ENCODE results near the gene CELA2A. TPM values are rescaled to one million over a fixed set of nuclear protein-coding genes. Genes with fewer than 3 reads are reported as not detected.

CELA2A gene
- total RNA-seq, 4 donors from 2014 or later, result 0.42 to 9.3 (median 1.5) TPM

- TF ChIP-seq POLR2A (IDR thresholded peaks at IDR 0.05), result no peak
- TF ChIP-seq CTCF (IDR thresholded peaks at IDR 0.05), result no peak
- no peak for TF ChIP-seq EP300 (IDR thresholded peaks at IDR 0.05)
- Histone ChIP-seq H3K4me3 (no peak overlapping the region), H3K27ac (no peak overlapping the region), H3K36me3 (peaks cover 0 to 97% (median 0%) of the 10 kb centered on the region in 3 donors), H3K9me3 (peaks cover 0 to 8% (median 0%) of the 10 kb centered on the region in 4 donors), H3K4me1 (no peaks in the 10 kb centered on the region), H3K27me3 (no peaks in the 10 kb centered on the region)
- WGBS, 2 donors, result 77 to 78% methylated on average over 3 to 5 of the region's 5 CpGs
- DNase-seq (ENCODE audit: low spot score in 2 of 2), result no peak
Measured at GRCh38 chr1:15492596-15492995, 36.1 kb downstream of the CELA2A start.

- no peaks in the 10 kb centered on the region for H3K4me1 ChIP-seq
- H3K27ac ChIP-seq, result no peak overlapping the region
- H3K9me3 ChIP-seq, result peaks cover 0 to 12% (median 0%) of the 10 kb centered on the region in 4 donors
- TF ChIP-seq CTCF (IDR thresholded peaks at IDR 0.05), result no peak
- TF ChIP-seq POLR2A (IDR thresholded peaks at IDR 0.05), result no peak
- no peak for TF ChIP-seq EP300 (IDR thresholded peaks at IDR 0.05)
- 94 to 96% methylated on average over 5 to 9 of the region's 9 CpGs for WGBS, 2 donors
- peaks cover 0 to 99% (median 0%) of the 10 kb centered on the region in 3 donors for H3K36me3 ChIP-seq
- DNase-seq (ENCODE audit: low spot score in 2 of 2), result no peak
- H3K4me3 ChIP-seq, result no peak overlapping the region
- H3K27me3 ChIP-seq, result no peaks in the 10 kb centered on the region
Measured at GRCh38 chr1:15493869-15494390, 37.4 kb downstream of the CELA2A start.

GRCh38 chr1:15500184-15501178, 43.9 kb downstream of the CELA2A start:
- WGBS, 2 donors, result 76 to 84% methylated on average over 19 of the region's 19 CpGs
- Histone ChIP-seq H3K27ac (no peak overlapping the region), H3K4me3 (no peak overlapping the region), H3K36me3 (peaks cover 0 to 90% (median 6%) of the 10 kb centered on the region in 3 donors), H3K27me3 (no peaks in the 10 kb centered on the region), H3K9me3 (peaks cover 0 to 4% (median 0%) of the 10 kb centered on the region in 4 donors), H3K4me1 (no peaks in the 10 kb centered on the region)
- TF ChIP-seq POLR2A (IDR thresholded peaks at IDR 0.05) (no peak), CTCF (IDR thresholded peaks at IDR 0.05) (no peak), EP300 (IDR thresholded peaks at IDR 0.05) (no peak)
- no peak for DNase-seq (ENCODE audit: low spot score in 2 of 2)

GRCh38 chr1:15501208-15502032, 44.9 kb downstream of the CELA2A start:
- DNase-seq (ENCODE audit: low spot score in 2 of 2), result peak in 1 of 2 donors; percentile 55
- no peaks in the 10 kb centered on the region for H3K27me3 ChIP-seq
- H3K9me3 ChIP-seq, result peaks cover 0 to 4% (median 0%) of the 10 kb centered on the region in 4 donors
- H3K27ac ChIP-seq, result no peak overlapping the region
- H3K4me3 ChIP-seq, result no peak overlapping the region
- TF ChIP-seq EP300 (IDR thresholded peaks at IDR 0.05) (no peak), POLR2A (IDR thresholded peaks at IDR 0.05) (no peak), CTCF (IDR thresholded peaks at IDR 0.05) (peak in 4 of 5 experiments; percentile 35 to 49 (median 39))
- peaks cover 0 to 89% (median 6%) of the 10 kb centered on the region in 3 donors for H3K36me3 ChIP-seq
- no peaks in the 10 kb centered on the region for H3K4me1 ChIP-seq
- WGBS, 2 donors, result 65 to 66% methylated on average over 17 of the region's 17 CpGs

Data from tibial nerve (tissue), 4 donors.